ENCODE measurements around the gene PHOX2A. TPM values are rescaled to one million over a fixed set of nuclear protein-coding genes. Genes with fewer than 3 reads are reported as not detected.

PHOX2A gene
- total RNA-seq, 2 experiments from 2014 or later: not detected

GRCh38 chr11:72251614-72252013 lies 7.6 kb upstream of the PHOX2A start:
- POLR2A ChIA-PET: no interaction called here
- CTCF ChIA-PET: interaction anchor here (0.6 to 0.9 kb wide), 2 partner anchors 194 to 226 kb away, joined by 3 read pairs; no protein-coding TSS in a partner anchor

GRCh38 chr11:72250661-72251464 lies 6.9 kb upstream of the PHOX2A start:
- POLR2A ChIA-PET: no interaction called here
- CTCF ChIA-PET: interaction anchor here (0.9 kb wide), 1 partner anchor 226 kb away, joined by 3 read pairs; no protein-coding TSS in a partner anchor

GRCh38 chr11:72249961-72250360 lies 6.0 kb upstream of the PHOX2A start:
- ChIA-PET CTCF (no interaction called here), POLR2A (no interaction called here)

GRCh38 chr11:72247584-72247983 lies 3.6 kb upstream of the PHOX2A start:
- POLR2A ChIA-PET: no interaction called here
- CTCF ChIA-PET: no interaction called here

- ChIA-PET POLR2A (no interaction called here), CTCF (no interaction called here)
These were observed 1.4 kb upstream of the PHOX2A start for GRCh38 chr11:72245263-72245816.

GRCh38 chr11:72244361-72245262 lies 636 bp upstream of the PHOX2A start:
- ChIA-PET CTCF (no interaction called here), POLR2A (no interaction called here)

- ChIA-PET POLR2A (interaction anchor here (0.5 kb wide), 1 partner anchor 15 kb away, joined by 4 read pairs; no protein-coding TSS in a partner anchor), CTCF (interaction anchor here (1.0 kb wide), 1 partner anchor 21 kb away, joined by 3 read pairs; no protein-coding TSS in a partner anchor)
These were observed 560 bp downstream of the PHOX2A start for GRCh38 chr11:72243173-72244059.

- POLR2A ChIA-PET: no interaction called here
- CTCF ChIA-PET: no interaction called here
These were observed 1.8 kb downstream of the PHOX2A start for GRCh38 chr11:72242141-72242540.

GRCh38 chr11:72241291-72241781 lies 2.6 kb downstream of the PHOX2A start:
- POLR2A ChIA-PET: no interaction called here
- CTCF ChIA-PET: interaction anchor here (0.7 kb wide), 1 partner anchor 27 kb away, joined by 3 read pairs; no protein-coding TSS in a partner anchor

- CTCF ChIA-PET: interaction anchor here (0.7 kb wide), 2 partner anchors 26 to 33 kb away, joined by 3 to 4 read pairs; no protein-coding TSS in a partner anchor
- POLR2A ChIA-PET: no interaction called here
These were observed 3.3 kb downstream of the PHOX2A start for GRCh38 chr11:72240461-72241290.

GRCh38 chr11:72239849-72240460 lies 4.0 kb downstream of the PHOX2A start:
- ChIA-PET POLR2A (no interaction called here), CTCF (interaction anchor here (0.6 kb wide), 1 partner anchor 1498 kb away, joined by 3 read pairs; no protein-coding TSS in a partner anchor)

GRCh38 chr11:72239313-72239848 lies 4.6 kb downstream of the PHOX2A start:
- POLR2A ChIA-PET: no interaction called here
- CTCF ChIA-PET: interaction anchor here (0.6 kb wide), 1 partner anchor 1498 kb away, joined by 3 read pairs; no protein-coding TSS in a partner anchor

- ChIA-PET POLR2A (no interaction called here), CTCF (interaction anchor here (0.7 to 1.6 kb wide), 10 partner anchors 10 to 176 kb away, joined by 3 to 10 read pairs (median 4); partner anchors contain the start of gene INPPL1)
These were observed 5.3 kb downstream of the PHOX2A start for GRCh38 chr11:72238492-72239312.

GRCh38 chr11:72238040-72238450 lies 5.9 kb downstream of the PHOX2A start:
- CTCF ChIA-PET: interaction anchor here (0.7 to 1.6 kb wide), 10 partner anchors 9 to 176 kb away, joined by 3 to 10 read pairs (median 4); partner anchors contain the start of gene INPPL1
- POLR2A ChIA-PET: interaction anchor here (1.1 kb wide), 1 partner anchor 13 kb away, joined by 3 read pairs; no protein-coding TSS in a partner anchor

- POLR2A ChIA-PET: interaction anchor here (1.1 kb wide), 1 partner anchor 12 kb away, joined by 3 read pairs; no protein-coding TSS in a partner anchor
These were observed 6.7 kb downstream of the PHOX2A start for GRCh38 chr11:72237112-72237931.

More at GRCh38 chr11:72237112-72237931, 6.7 kb downstream of the PHOX2A start:
- CTCF ChIA-PET: interaction anchor here (0.7 to 1.6 kb wide), 9 partner anchors 8 to 234 kb away, joined by 3 to 10 read pairs (median 4); partner anchors contain the start of gene INPPL1

Measured in activated CD8-positive, alpha-beta memory T cell treated with anti-CD3 and anti-CD28 coated beads for 36 hours (primary cell).